NOMO-1 treated with dmso at 0.1 percent for 144 hours (cell line): ENCODE measurements around the gene ZNF81.
"Not testable (repeated sequence)": the region's sequence is repeated elsewhere in the genome, so short reads cannot be mapped to it uniquely, and the experiment has no call there.

Experiments
- DNase-seq: peaks from one replicate; lab custom pipeline; 2025; ENCODE audit not compliant: unreplicated experiment; lab: John Stamatoyannopoulos, UW

The ZNF81 gene

GRCh38 chrX:47843363-47843762 lies 6.7 kb downstream of the ZNF81 start:
- DNase-seq: no peak

- DNase-seq: no peak
Measured at GRCh38 chrX:47844117-47844516, 7.4 kb downstream of the ZNF81 start.

- no peak for DNase-seq
Measured at GRCh38 chrX:47846040-47846439, 9.3 kb downstream of the ZNF81 start.

- no peak for DNase-seq
Measured at GRCh38 chrX:47849778-47850177, 13.1 kb downstream of the ZNF81 start.

GRCh38 chrX:47850389-47850788 lies 13.7 kb downstream of the ZNF81 start:
- not testable (repeated sequence) for DNase-seq

- no peak for DNase-seq
Measured at GRCh38 chrX:47850901-47851300, 14.2 kb downstream of the ZNF81 start.

- DNase-seq: no peak
Measured at GRCh38 chrX:47854474-47854873, 17.8 kb downstream of the ZNF81 start.

- no peak for DNase-seq
Measured at GRCh38 chrX:47859686-47860085, 23.0 kb downstream of the ZNF81 start.

GRCh38 chrX:47862680-47863079 lies 26.0 kb downstream of the ZNF81 start:
- no peak for DNase-seq

GRCh38 chrX:47863187-47863586 lies 26.5 kb downstream of the ZNF81 start:
- no peak for DNase-seq

- no peak for DNase-seq
Measured at GRCh38 chrX:47864300-47864699, 27.6 kb downstream of the ZNF81 start.

GRCh38 chrX:47864785-47865184 lies 28.1 kb downstream of the ZNF81 start:
- no peak for DNase-seq

GRCh38 chrX:47873123-47873522 lies 36.4 kb downstream of the ZNF81 start:
- DNase-seq: no peak

- DNase-seq: no peak
Measured at GRCh38 chrX:47877327-47877726, 40.6 kb downstream of the ZNF81 start.

- no peak for DNase-seq
Measured at GRCh38 chrX:47878198-47878597, 41.5 kb downstream of the ZNF81 start.

- no peak for DNase-seq
Measured at GRCh38 chrX:47879463-47879862, 42.8 kb downstream of the ZNF81 start.

GRCh38 chrX:47880927-47881326 lies 44.2 kb downstream of the ZNF81 start:
- no peak for DNase-seq

- DNase-seq: no peak
Measured at GRCh38 chrX:47885501-47885900, 48.8 kb downstream of the ZNF81 start.

- DNase-seq: no peak
Measured at GRCh38 chrX:47898024-47898423, 61.3 kb downstream of the ZNF81 start.

GRCh38 chrX:47900833-47901232 lies 64.1 kb downstream of the ZNF81 start:
- DNase-seq: peak; percentile 0

GRCh38 chrX:47902161-47902560 lies 65.5 kb downstream of the ZNF81 start:
- DNase-seq: no peak

GRCh38 chrX:47915886-47916493 lies 79.3 kb downstream of the ZNF81 start:
- DNase-seq: no peak

- DNase-seq: no peak
Measured at GRCh38 chrX:47918274-47918673, 81.6 kb downstream of the ZNF81 start.

GRCh38 chrX:47927212-47927611 lies 90.5 kb downstream of the ZNF81 start:
- DNase-seq: no peak
